IPS-18c (cell line): ENCODE data around the gene TMEM198.
A peak's percentile ranks its signal among the peaks of the same experiment; 100 is the strongest.

ENCODE experiments used
- H3K4me3 ChIP-seq: 2 replicates; pipeline ENCODE4 v1.7.0; 2013; ENCODE audit warnings: low read depth, mild to moderate bottlenecking, low read length, moderate library complexity; ENCODE audit not compliant: insufficient read depth
- H3K9me3 ChIP-seq: one replicate; pipeline ENCODE4 v1.6.1; 2013; ENCODE audit warnings: mild to moderate bottlenecking, low read length, moderate library complexity; ENCODE audit not compliant: control insufficient read depth, insufficient read depth

Gene TMEM198, protein sequence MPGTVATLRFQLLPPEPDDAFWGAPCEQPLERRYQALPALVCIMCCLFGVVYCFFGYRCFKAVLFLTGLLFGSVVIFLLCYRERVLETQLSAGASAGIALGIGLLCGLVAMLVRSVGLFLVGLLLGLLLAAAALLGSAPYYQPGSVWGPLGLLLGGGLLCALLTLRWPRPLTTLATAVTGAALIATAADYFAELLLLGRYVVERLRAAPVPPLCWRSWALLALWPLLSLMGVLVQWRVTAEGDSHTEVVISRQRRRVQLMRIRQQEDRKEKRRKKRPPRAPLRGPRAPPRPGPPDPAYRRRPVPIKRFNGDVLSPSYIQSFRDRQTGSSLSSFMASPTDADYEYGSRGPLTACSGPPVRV

DNA sequence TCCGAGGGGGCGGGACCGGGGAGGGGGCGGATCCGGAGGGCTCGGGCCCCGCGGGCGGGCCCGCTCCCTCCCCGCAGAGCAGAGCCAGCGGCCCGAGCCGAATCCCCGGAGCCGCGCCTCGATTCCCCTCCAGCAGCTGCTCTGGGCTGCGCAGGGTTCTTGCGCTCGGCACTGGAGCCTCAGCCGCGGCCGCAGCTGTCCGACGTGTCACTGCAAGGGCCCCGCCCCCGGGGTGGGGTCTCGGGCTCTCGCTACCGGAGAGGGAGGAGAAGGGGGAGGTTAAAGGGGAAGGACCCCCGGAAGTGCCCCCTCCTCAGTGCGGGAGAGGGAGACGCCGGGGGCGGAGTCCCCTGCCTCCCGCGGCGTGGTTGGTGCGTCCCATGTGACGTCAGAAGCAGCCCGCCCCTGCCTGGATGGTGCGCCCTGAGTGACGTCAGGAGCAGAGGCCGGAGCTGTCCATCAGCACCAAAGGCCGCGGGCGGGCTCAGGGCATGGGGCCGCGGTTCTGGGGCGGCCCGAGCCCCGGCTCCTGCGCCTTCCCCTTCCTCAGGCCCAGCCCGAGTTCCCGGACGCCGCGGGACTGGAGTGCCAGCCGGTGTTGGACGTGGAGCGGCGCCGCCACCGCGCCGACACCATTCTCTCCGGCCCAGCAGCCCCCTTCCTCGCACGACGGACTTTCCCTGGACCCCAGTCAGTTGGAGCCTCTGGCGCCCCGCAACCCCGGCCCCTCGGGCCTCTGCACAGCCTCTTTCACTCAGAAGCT is at the start of gene TMEM198, which contains the start of gene CHPF:
TSS of gene TMEM198 (plus strand) at position 433 of the 763 bp plus-strand sequence. CDS start 700 bp downstream, outside the sequence.
TSS of gene CHPF (minus strand) at position 214 of the 763 bp plus-strand sequence. CDS start 271 bp downstream, outside the sequence.
- H3K4me3 ChIP-seq, result peak within 1 kb of the TSS; percentile 87
- no peaks in the 10 kb centered on the region for H3K9me3 ChIP-seq

DNA sequence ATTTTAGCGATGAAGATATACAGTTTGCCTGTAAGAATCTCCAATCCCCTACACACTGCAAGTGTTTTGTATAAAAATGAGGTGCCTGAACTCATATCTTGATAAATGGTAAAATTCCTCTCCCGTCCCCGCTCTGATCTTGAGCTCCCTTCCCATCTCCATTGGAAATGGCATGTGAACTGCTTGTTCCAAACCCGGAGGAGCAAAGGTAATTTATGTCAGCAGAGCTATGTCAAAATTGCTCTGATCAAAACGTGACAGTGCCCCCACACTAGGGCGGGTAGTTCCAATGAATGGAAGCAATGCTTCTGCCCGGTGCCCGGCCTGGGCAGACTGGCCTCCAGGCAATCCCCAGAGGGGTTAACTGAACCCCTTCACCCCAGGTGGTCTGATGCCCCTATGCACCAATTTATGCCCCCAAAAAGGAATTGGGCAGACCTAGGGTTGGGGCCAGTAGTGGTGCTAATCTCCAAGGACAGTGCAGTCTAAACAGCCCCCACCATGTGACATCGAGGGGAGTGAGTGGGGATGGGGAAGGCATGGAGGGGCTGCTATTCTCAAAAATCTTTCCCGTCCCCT is 48.8 kb upstream of the TMEM198 start:
- no peak overlapping the region for H3K4me3 ChIP-seq
- no peaks in the 10 kb centered on the region for H3K9me3 ChIP-seq

DNA sequence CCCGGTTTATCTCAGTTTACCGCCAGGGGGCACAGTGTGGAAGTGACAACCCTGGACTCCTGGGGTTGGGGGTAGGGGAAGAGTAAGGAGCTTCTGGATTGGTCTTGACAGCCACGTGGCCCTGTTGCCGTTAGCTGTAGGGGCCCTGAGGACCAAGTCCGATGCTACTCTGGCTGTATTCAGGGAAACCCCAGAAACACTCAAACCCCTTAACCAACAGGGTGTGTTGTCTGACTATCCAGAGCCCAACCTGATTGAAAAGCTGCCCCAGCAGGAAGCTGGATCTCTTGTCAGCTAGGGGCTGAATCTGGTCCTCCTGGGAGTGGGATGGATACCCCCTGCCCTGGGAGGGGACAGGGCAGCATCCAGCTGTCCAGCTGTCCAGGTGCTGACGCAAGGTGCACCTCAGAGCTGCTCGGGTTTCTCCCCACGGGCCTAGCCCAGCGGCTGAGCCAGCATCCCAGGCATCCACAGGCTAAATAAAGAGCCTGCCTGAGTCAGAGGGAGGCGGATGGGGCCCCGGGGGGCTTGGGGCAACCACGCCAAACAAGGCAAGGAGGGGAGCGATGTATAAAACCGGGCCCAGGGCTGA is 48.2 kb upstream of the TMEM198 start:
- H3K9me3 ChIP-seq, result no peaks in the 10 kb centered on the region
- no peak overlapping the region for H3K4me3 ChIP-seq

DNA sequence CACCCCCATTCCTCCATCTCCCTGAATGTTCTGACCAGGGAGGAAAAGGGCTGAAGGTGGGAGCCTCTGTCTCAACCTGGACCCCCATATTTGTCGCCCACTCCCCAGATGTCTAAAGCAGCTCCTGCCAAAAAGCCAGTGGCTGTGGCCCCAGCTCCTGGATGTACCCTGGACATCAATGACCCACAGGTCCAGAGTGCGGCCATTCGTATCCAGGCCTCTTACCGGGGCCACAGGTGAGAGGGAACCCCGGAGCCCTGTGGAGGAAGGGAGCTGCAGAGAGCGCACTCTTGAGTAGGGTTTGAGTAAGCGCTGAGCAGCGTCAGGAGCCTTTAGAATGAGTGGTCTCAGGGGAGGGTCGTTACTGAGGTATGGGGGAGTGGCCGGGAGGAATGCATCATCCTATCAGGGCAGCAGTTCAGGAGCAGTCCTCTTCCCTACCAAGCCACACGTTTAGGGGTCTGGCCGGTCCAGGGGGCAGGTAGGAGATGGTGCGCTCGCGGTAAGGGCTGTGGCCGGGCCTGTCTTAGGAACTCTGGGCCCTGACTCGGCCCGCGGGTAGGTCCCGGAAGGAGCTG is 47.5 kb upstream of the TMEM198 start:
- Histone ChIP-seq H3K4me3 (peak overlapping the region; percentile 20; the same call in 1 of the 2 replicates), H3K9me3 (no peaks in the 10 kb centered on the region)

DNA sequence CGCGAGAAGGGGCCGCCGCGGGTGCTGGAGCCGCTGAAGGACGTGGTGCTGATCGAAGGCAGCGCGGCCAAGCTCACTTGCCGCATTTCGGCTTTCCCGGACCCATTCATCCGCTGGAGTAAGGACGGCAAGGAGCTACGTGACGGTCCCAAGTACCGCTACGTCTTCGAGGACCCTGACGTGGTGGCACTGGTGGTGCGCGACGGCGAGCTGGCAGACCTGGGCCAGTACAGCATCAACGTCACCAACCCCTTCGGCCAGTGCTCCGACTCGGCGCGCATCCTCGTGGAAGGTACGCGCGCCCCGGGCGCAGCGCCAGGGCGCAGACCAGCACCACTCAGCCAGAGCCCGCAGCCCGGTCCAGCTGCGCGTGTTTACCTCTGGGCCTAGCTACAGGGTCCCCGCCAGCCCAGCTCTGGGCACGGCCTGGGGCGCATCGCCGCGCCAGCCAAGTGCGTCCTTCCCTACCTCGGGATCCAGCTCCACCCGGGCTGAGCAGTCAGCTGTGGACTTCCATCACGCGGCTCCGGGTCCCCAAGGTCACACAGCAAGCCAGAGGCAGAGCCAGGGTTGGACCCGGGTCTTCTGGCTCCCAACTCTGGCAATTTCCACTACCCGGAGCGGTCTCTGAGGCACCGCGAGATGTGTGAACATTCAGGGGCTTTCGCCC is 46.9 kb upstream of the TMEM198 start:
- no peaks in the 10 kb centered on the region for H3K9me3 ChIP-seq
- H3K4me3 ChIP-seq, result peak overlapping the region; percentile 20; the same call in 1 of the 2 replicates

DNA sequence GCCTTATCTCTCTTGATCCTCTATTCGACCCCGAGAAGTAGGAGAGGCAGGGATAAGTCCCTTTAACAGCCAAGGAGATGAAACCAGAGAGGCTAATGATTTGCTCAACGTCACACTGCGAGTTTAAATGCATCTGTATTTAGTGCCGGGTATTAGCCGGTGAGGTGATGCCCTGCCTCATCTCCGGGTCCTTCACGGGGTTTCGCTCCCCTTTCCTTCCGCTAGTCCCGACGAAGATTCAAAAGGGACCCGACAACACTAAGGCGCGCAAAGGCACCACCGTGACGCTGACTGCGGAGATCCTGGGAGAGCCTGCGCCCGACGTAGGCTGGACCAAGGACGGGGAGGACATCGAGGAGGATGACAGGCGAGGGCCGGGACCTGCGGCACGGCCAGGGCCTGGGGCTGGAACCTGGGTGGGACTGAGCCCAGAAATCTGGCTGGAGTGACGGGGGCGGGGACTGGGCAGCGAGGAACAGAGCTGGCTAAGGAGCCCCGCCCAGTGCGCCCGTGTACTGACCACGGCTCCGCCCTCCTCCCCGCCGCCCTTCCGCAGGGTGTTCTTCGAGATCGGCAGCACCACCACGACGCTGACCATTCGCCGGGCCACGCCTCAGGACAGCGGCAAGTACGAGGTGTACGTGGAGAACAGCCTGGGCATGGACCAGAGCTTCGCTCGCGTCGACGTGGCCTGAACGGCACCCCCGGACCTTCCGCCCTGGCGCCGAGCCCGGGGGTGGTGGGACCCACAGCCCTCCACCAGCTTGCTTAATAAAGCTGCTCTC is 46.1 kb upstream of the TMEM198 start:
- Histone ChIP-seq H3K4me3 (peak overlapping the region; percentile 79), H3K9me3 (no peaks in the 10 kb centered on the region)

DNA sequence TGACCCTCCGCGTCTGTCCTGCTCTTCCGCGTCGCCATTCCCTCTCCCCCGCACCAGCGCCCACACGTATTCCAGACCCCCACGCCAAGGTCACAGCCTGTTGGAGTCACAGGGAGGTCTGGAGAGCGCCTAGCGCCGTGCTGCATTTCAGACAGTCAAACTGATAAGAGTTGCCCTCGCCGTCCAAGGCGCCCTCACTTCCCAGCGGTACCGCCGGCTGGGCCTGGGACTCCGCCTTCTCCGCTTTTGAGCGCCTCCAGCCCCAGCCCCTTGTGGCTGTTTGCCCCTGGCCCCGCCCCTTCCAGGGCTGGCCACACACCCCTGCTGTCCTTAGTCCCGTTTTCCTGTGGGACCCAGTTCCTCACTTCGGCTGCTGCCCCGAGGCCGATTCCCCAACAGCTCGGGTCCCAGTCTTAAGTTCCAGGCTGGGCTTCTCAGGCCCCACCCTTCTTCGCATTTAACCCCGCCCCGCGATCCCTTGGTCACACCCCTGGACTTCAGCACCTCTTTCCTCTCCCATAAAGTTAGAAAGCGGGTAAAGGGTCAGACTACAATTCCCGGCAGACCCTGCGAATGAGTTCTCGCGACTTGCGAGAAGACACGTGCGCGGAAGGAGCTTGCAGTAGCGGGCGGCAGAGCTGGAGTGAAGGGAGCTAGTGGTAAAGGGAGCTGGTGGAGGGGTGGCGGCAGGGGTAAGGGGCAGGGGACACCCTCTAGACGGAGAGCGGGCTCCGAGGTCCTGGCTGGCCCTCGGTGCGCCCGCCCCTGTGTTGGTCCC is 45.4 kb upstream of the TMEM198 start, which contains the start of gene GMPPA:
TSS of gene GMPPA (plus strand) at position 612 of the 778 bp plus-strand sequence. CDS start 1,085 bp downstream, outside the sequence.
- Histone ChIP-seq H3K9me3 (no peaks in the 10 kb centered on the region), H3K4me3 (peak within 1 kb of the TSS; percentile 79)

DNA sequence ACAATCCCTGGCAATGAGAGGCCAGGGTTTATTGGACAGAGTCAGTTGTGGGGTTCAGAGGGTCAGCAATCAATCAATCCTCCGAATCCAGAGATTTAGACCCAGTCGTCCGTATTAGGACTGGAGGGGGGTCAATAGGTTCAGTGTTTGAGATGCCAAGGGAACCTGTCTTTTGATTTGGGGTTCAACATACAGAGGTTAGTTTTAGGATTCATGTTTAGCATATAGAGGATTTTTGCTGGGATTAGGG is 44.8 kb upstream of the TMEM198 start:
- Histone ChIP-seq H3K4me3 (peak overlapping the region; percentile 79), H3K9me3 (no peaks in the 10 kb centered on the region)

DNA sequence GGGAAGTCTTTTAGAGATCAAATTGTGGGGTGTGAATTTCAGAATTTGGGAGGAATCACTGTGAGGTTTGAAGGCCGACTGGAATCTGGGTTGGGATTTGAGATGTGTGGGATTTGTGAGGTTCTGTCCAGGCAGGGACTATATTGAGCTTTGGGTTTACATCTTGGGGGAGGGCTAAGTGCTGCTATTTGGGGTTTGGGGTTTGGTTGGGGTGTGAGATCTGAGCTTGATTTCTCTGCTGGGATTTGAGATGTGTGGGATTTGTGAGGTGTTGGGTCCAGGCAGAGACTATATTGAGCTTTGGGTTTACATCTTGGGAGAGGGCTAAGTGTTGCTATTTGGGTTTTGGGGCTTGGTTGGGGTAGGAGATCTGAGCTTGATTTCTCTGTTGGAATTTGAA is 44.3 kb upstream of the TMEM198 start:
- Histone ChIP-seq H3K9me3 (no peaks in the 10 kb centered on the region), H3K4me3 (peak overlapping the region; percentile 79; the same call in 1 of the 2 replicates)

DNA sequence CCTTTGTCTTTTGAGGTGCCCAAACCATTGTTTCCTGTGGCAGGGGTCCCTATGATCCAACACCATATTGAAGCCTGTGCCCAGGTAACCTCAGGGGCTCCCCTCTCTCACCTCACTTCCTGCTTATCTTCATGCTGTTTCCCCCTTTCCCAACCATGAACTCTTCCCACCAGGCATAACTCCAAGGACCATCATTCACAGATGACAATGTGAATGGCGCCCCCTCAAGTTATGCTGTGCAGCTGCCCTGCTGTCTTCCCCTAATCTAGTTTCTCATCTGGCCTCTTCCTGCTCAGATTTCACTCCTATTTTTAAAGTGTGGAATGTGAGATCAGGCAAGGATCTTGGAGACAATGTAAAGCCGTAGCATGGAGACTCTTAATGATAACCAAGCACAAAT is 43.7 kb upstream of the TMEM198 start:
- H3K4me3 ChIP-seq, result no peak overlapping the region
- no peaks in the 10 kb centered on the region for H3K9me3 ChIP-seq

DNA sequence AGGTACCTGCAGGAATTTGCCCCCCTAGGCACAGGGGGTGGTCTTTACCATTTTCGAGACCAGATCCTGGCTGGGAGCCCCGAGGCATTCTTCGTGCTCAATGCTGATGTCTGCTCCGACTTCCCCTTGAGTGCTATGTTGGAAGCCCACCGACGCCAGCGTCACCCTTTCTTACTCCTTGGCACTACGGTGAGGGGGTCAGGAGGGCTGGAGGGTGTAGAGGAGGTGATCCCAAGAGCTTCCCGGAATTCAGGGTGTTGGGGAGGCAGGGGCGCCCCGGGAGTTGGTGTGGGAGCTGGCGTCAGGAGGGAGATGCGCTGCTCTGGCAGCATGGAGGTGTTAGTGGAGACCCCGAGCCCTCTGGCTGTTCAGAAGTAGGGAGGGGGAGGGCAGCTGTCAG is 42.0 kb upstream of the TMEM198 start:
- Histone ChIP-seq H3K4me3 (no peak overlapping the region), H3K9me3 (no peaks in the 10 kb centered on the region)

DNA sequence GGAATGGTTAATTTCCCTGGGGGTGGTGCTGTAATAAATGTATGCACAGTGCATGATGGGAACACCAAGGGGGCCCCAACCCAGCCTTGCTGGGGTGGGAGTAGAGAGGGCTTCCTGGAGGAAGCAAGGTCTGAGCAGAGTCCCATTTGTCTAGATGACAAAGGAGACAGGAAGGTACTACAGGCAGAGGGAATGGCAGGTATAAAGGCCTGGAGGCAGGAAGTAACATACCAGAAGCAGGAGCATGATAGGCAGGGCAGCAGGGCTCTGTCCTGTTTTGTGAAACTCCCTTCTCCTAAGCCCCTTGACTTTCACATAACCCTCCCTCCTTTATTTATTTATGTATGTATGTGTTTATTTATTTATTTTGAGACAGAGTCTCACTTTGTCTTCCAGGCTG is 41.2 kb upstream of the TMEM198 start:
- no peak overlapping the region for H3K4me3 ChIP-seq

DNA sequence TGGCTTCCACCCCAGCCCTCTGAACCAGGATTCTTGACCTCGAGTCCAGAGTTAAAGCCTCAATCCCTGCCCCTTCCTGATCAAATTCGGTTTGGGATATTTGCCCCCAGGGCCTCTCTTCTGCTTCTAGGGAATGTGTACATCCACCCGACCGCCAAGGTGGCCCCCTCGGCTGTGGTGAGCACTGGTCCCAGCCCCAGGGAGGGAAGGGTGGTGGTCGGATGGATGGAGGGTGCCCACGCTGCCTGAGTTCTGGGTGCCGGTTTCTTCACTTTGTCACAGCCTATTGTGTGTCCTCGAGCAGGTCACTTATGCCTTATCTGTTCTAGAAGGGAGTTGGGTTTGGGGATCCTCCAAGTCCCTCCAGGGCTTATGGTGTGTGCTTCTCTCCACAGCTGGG is 38.2 kb upstream of the TMEM198 start:
- Histone ChIP-seq H3K4me3 (no peak overlapping the region), H3K9me3 (no peaks in the 10 kb centered on the region)

More for the DNA sequence above, 41.2 kb upstream of the TMEM198 start:
- H3K9me3 ChIP-seq, result no peaks in the 10 kb centered on the region

DNA sequence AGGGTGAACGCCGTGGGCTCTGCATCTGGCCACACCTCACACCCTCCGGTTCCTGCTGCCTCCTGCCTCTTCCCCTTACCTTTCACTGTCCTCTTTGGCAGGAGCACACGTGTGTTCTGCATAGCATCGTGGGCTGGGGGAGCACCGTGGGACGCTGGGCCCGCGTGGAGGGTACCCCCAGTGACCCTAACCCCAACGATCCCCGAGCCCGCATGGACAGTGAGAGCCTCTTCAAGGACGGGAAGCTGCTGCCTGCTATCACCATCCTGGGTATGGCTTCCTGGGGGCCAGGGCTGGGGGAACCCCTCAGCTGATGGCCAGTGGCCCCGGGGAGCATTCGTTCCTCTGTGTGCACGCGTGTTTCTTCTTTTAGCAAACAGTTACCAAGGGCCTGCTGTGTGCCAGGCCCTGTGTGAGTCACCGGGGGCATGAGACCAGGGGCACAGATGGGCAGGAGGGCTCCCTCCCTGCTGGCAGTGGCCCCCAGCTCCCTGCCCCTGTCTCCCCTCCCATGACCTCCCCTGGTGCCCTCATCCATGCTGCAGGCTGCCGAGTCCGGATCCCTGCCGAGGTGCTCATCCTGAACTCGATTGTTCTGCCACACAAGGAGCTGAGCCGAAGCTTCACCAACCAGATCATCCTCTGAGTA is 37.6 kb upstream of the TMEM198 start:
- no peak overlapping the region for H3K4me3 ChIP-seq
- no peaks in the 10 kb centered on the region for H3K9me3 ChIP-seq
